ENCODE data around the gene KRTAP4-9. TPM values are rescaled to one million over a fixed set of nuclear protein-coding genes. Genes with fewer than 3 reads are reported as not detected.
"Not testable (repeated sequence)": the region's sequence is repeated elsewhere in the genome, so short reads cannot be mapped to it uniquely, and the experiment has no call there.

Gene KRTAP4-9
- total RNA-seq (not detected), polyA plus RNA-seq (not detected)
- long read RNA-seq, donor 1 = 0 reads
- long read RNA-seq, donor 2 = 0 reads
- long read RNA-seq, donor 3 = 0 reads
- long read RNA-seq, donor 4 = 0 reads

DNA sequence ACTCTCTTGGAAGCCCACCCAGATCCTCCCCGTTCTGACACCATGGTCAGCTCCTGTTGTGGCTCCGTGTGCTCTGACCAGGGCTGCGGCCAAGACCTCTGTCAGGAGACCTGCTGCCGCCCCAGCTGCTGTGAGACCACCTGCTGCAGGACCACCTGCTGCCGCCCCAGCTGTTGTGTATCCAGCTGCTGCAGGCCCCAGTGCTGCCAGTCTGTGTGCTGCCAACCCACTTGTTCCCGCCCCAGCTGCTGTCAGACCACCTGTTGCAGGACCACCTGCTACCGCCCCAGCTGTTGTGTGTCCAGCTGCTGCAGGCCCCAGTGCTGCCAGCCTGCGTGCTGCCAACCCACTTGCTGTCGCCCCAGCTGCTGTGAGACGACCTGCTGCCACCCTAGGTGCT lies at the start of gene KRTAP4-9:
TSS of gene KRTAP4-9 (plus strand) at position 43 of the 400 bp plus-strand sequence. CDS start at position 43, 0 bp downstream.
- H3K4me3 ChIP-seq (ENCODE audit: low read length); ATAC-seq; DNase-seq; H3K9me3 ChIP-seq (ENCODE audit: control insufficient read depth, low read length); H3K27ac ChIP-seq (ENCODE audit: low read length); H3K27me3 ChIP-seq (ENCODE audit: control insufficient read depth, insufficient read depth); intact Hi-C loops (cut with DNase I); H3K4me1 ChIP-seq (ENCODE audit: control insufficient read depth, insufficient read depth, low read length): not testable (repeated sequence)
- WGBS = 70% methylated on average over 10 of the region's 10 CpGs

- intact Hi-C loops (cut with DNase I) = no loop called here
- DNase-seq (no peak), ATAC-seq (no peak)
- Histone ChIP-seq H3K4me1 (ENCODE audit: control insufficient read depth, insufficient read depth, low read length) (no peaks in the 10 kb centered on the region), H3K27ac (ENCODE audit: low read length) (no peak overlapping the region), H3K4me3 (ENCODE audit: low read length) (no peak overlapping the region), H3K9me3 (ENCODE audit: control insufficient read depth, low read length) (no peaks in the 10 kb centered on the region), H3K27me3 (ENCODE audit: control insufficient read depth, insufficient read depth) (peaks cover 3% of the 10 kb centered on the region)
- WGBS = 95% methylated on average over 1 of the region's 1 CpG
These were observed 47.6 kb upstream of the KRTAP4-9 start for GRCh38 chr17:41057547-41057946.

DNA sequence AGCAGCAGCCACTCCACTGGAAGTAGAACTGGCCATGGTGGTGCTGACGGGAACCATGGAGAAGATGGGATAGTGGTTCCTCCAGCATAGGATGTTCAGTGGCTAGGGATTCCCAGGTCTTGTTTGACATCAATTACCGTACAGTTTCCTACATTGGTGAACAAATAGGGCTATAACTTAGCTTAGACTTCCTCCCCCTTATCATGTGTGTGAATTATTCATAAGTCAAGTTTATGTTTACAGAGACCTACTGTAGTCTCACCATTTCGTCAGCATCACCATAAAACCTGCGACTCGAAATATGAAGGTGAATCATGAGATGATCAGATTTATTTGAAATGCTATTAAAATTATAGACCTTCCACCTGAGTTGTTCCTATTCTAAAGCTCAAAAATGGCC lies 46.4 kb upstream of the KRTAP4-9 start:
- Histone ChIP-seq H3K4me1 (ENCODE audit: control insufficient read depth, insufficient read depth, low read length) (no peaks in the 10 kb centered on the region), H3K27me3 (ENCODE audit: control insufficient read depth, insufficient read depth) (peaks cover 3% of the 10 kb centered on the region), H3K4me3 (ENCODE audit: low read length) (no peak overlapping the region), H3K9me3 (ENCODE audit: control insufficient read depth, low read length) (no peaks in the 10 kb centered on the region), H3K27ac (ENCODE audit: low read length) (no peak overlapping the region)
- no peak for DNase-seq
- ATAC-seq = no peak
- WGBS = 86% methylated on average over 5 of the region's 5 CpGs
- intact Hi-C loops (cut with DNase I) = no loop called here

GRCh38 chr17:41059276-41060051 lies 45.7 kb upstream of the KRTAP4-9 start:
- not testable (repeated sequence) for DNase-seq; H3K27me3 ChIP-seq (ENCODE audit: control insufficient read depth, insufficient read depth)
- 24% methylated on average over 11 of the region's 31 CpGs for WGBS

GRCh38 chr17:41060052-41060604 lies 45.1 kb upstream of the KRTAP4-9 start, which contains the start of gene KRTAP2-3:
Gene KRTAP2-3, minus strand, starts transcription at chr17:41060114. Its CDS starts 64 bp downstream, at chr17:41060050.
- Histone ChIP-seq H3K4me1 (ENCODE audit: control insufficient read depth, insufficient read depth, low read length) (no peaks in the 10 kb centered on the region), H3K9me3 (ENCODE audit: control insufficient read depth, low read length) (no peaks in the 10 kb centered on the region)
- intact Hi-C loops (cut with DNase I) = no loop called here

More at GRCh38 chr17:41059276-41060051, 45.7 kb upstream of the KRTAP4-9 start:
- H3K27ac ChIP-seq (ENCODE audit: low read length); intact Hi-C loops (cut with DNase I); H3K9me3 ChIP-seq (ENCODE audit: control insufficient read depth, low read length); H3K4me3 ChIP-seq (ENCODE audit: low read length); ATAC-seq; H3K4me1 ChIP-seq (ENCODE audit: control insufficient read depth, insufficient read depth, low read length): not testable (repeated sequence)

GRCh38 chr17:41061964-41062363 lies 43.2 kb upstream of the KRTAP4-9 start:
- WGBS = 74% methylated on average over 1 of the region's 1 CpG
- intact Hi-C loops (cut with DNase I) = no loop called here

More at GRCh38 chr17:41060052-41060604, 45.1 kb upstream of the KRTAP4-9 start, which contains the start of gene KRTAP2-3:
- ATAC-seq (no peak), DNase-seq (no peak)
- H3K27ac ChIP-seq (ENCODE audit: low read length) = no peak within 1 kb of the TSS
- H3K27me3 ChIP-seq (ENCODE audit: control insufficient read depth, insufficient read depth) = no peaks in the 10 kb centered on the region
- WGBS = 56% methylated on average over 6 of the region's 6 CpGs
- H3K4me3 ChIP-seq (ENCODE audit: low read length) = no peak within 1 kb of the TSS

GRCh38 chr17:41063449-41063848 lies 41.7 kb upstream of the KRTAP4-9 start:
- intact Hi-C loops (cut with DNase I) = no loop called here
- DNase-seq (no peak), ATAC-seq (no peak)
- 85% methylated on average over 4 of the region's 4 CpGs for WGBS
- Histone ChIP-seq H3K27ac (ENCODE audit: low read length) (no peak overlapping the region), H3K27me3 (ENCODE audit: control insufficient read depth, insufficient read depth) (peaks cover 3% of the 10 kb centered on the region), H3K4me1 (ENCODE audit: control insufficient read depth, insufficient read depth, low read length) (no peaks in the 10 kb centered on the region), H3K4me3 (ENCODE audit: low read length) (no peak overlapping the region), H3K9me3 (ENCODE audit: control insufficient read depth, low read length) (no peaks in the 10 kb centered on the region)

More at GRCh38 chr17:41061964-41062363, 43.2 kb upstream of the KRTAP4-9 start:
- ATAC-seq (no peak), DNase-seq (no peak)
- no peak overlapping the region for H3K27ac ChIP-seq (ENCODE audit: low read length)
- no peak overlapping the region for H3K4me3 ChIP-seq (ENCODE audit: low read length)
- no peaks in the 10 kb centered on the region for H3K4me1 ChIP-seq (ENCODE audit: control insufficient read depth, insufficient read depth, low read length)
- no peaks in the 10 kb centered on the region for H3K27me3 ChIP-seq (ENCODE audit: control insufficient read depth, insufficient read depth)
- H3K9me3 ChIP-seq (ENCODE audit: control insufficient read depth, low read length) = no peaks in the 10 kb centered on the region

DNA sequence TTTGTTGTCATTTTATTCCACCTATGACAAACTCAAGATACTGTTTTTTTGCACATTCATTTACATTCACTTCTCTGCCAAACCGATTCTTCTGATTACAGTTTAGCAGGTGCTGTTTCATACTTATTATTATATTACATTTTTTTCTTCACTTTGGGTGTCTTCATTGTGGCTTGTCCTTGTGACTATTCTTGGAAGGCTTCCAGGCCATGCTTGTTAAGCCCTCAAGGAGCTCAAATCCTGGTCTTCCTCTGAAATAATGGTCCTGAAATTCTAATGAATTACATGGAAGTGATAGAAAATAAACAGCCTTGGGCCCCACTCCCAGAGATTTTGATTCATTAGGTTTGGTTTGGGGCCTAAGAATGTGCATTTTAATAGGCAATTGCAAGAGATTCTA lies 40.9 kb upstream of the KRTAP4-9 start:
- 78% methylated on average over 1 of the region's 1 CpG for WGBS

DNA sequence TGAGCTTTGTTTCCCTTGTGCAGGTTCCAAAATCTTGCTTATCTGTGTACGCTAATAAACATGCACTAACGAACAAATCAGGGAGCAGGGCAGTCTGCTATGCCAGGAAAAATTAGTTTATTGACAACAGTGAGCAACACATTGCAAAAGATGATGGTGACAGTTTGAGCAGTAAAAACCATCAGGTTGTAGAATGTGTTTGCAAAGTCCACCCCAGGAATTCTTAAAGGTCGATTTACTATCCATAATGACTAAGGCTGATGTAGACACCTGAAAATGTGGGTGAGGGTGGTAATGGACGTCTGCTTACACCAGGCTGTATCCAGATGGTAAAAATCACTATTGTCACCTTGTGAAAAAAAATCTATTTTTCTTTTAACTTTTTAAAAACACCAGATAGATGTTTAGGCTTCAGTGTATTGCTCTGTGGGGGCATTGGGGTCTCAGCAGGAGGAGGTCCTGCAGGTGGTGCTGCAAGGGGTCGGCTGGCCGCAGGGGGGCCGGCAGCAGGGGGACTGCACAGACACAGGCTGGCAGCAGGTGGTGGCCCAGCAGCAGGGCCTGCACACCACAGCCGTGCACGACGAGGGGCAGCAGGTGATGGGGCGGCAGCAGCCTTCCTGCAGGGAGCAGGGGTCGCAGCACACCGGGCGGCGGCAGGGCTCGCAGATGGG lies 40.0 kb upstream of the KRTAP4-9 start:
- 63% methylated on average over 7 of the region's 16 CpGs for WGBS
- H3K4me1 ChIP-seq (ENCODE audit: control insufficient read depth, insufficient read depth, low read length); H3K27ac ChIP-seq (ENCODE audit: low read length); ATAC-seq; intact Hi-C loops (cut with DNase I); H3K27me3 ChIP-seq (ENCODE audit: control insufficient read depth, insufficient read depth); DNase-seq; H3K4me3 ChIP-seq (ENCODE audit: low read length); H3K9me3 ChIP-seq (ENCODE audit: control insufficient read depth, low read length): not testable (repeated sequence)

More for the DNA sequence above, 40.9 kb upstream of the KRTAP4-9 start:
- no peak for ATAC-seq
- Histone ChIP-seq H3K4me3 (ENCODE audit: low read length) (no peak overlapping the region), H3K27ac (ENCODE audit: low read length) (no peak overlapping the region), H3K9me3 (ENCODE audit: control insufficient read depth, low read length) (no peaks in the 10 kb centered on the region), H3K4me1 (ENCODE audit: control insufficient read depth, insufficient read depth, low read length) (no peaks in the 10 kb centered on the region), H3K27me3 (ENCODE audit: control insufficient read depth, insufficient read depth) (peaks cover 3% of the 10 kb centered on the region)
- intact Hi-C loops (cut with DNase I) = no loop called here
- no peak for DNase-seq

DNA sequence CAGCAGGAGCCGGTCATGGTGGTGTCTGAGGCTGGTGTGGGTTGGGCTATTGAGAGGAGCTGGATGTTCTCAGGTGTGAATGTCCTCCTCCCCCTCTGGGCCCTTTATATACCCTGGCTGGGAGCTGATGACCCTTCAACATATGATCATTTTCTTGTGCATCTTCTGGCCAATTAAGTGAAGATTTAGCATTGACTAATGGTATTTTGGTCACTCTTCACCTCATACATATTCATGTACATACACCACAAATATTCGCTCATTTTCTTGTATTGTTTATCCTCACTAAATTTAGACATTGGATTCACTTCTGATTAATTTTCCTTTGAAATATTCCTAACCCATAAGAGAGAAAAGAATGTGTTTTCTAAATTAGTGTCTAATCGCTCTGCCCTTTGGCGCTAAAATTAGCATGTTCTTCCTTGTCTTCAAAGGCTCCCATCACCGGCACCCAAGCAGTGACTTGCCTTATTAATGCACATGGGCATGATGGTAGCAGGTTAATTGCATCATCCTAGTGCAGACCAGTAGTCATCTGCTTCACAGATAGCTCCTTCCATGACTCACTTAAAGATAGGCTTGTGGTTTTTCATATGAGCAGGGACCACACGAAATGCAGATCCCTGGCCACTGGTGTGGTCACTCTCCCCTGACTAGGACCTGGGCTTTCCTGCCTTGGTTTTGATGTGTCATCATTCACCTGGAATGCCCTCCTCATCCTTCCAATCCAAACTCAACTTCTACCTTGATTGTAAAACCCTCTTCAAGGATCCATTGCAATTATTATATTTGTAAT lies 39.2 kb upstream of the KRTAP4-9 start, which contains the start of gene KRTAP2-4:
TSS of gene KRTAP2-4 (minus strand) at position 51 of the 796 bp plus-strand sequence. CDS start at position 17, 34 bp downstream.
- H3K27ac ChIP-seq (ENCODE audit: low read length) = no peak within 1 kb of the TSS
- 87% methylated on average over 6 of the region's 6 CpGs for WGBS
- no peak for ATAC-seq
- no peak within 1 kb of the TSS for H3K4me3 ChIP-seq (ENCODE audit: low read length)
- no peaks in the 10 kb centered on the region for H3K9me3 ChIP-seq (ENCODE audit: control insufficient read depth, low read length)
- H3K27me3 ChIP-seq (ENCODE audit: control insufficient read depth, insufficient read depth) = peaks cover 3% of the 10 kb centered on the region
- H3K4me1 ChIP-seq (ENCODE audit: control insufficient read depth, insufficient read depth, low read length) = no peaks in the 10 kb centered on the region
- DNase-seq = no peak
- intact Hi-C loops (cut with DNase I) = no loop called here

Data from right cardiac atrium (tissue), 5 donors.